HG03108 (cell line): Measurements from ENCODE around the gene LRFN2.

Experiments used
- ATAC-seq: cut with Tn5 transposase; IDR thresholded peaks from one replicate; pipeline ENCODE4 v1.9.1; 2021; ENCODE audit warnings: moderate library complexity; ENCODE audit not compliant: unreplicated experiment

Gene LRFN2

GRCh38 chr6:40408786-40409542, 178.2 kb downstream of the LRFN2 start:
- ATAC-seq, result no peak

- ATAC-seq, result no peak
These were observed 179.9 kb downstream of the LRFN2 start for GRCh38 chr6:40407239-40407638.

- ATAC-seq, result no peak
These were observed 181.0 kb downstream of the LRFN2 start for GRCh38 chr6:40406175-40406574.

- ATAC-seq, result no peak
These were observed 186.4 kb downstream of the LRFN2 start for GRCh38 chr6:40400738-40401137.

GRCh38 chr6:40399888-40400457, 187.2 kb downstream of the LRFN2 start:
- ATAC-seq, result no peak

GRCh38 chr6:40398810-40399477, 188.2 kb downstream of the LRFN2 start:
- ATAC-seq, result no peak

GRCh38 chr6:40398034-40398691, 189.0 kb downstream of the LRFN2 start:
- ATAC-seq, result no peak

GRCh38 chr6:40397287-40398033, 189.7 kb downstream of the LRFN2 start:
- no peak for ATAC-seq

GRCh38 chr6:40395698-40396076, 191.5 kb downstream of the LRFN2 start:
- no peak for ATAC-seq

GRCh38 chr6:40395066-40395697, 192.0 kb downstream of the LRFN2 start:
- no peak for ATAC-seq

- no peak for ATAC-seq
These were observed 192.8 kb downstream of the LRFN2 start for GRCh38 chr6:40394381-40394780.

GRCh38 chr6:40393641-40394040, 193.5 kb downstream of the LRFN2 start:
- no peak for ATAC-seq

GRCh38 chr6:40392589-40392988, 194.6 kb downstream of the LRFN2 start:
- ATAC-seq, result no peak

- no peak for ATAC-seq
These were observed 195.2 kb downstream of the LRFN2 start for GRCh38 chr6:40391851-40392517.

GRCh38 chr6:40391086-40391485, 196.1 kb downstream of the LRFN2 start:
- ATAC-seq, result no peak

GRCh38 chr6:40390144-40390800, 196.9 kb downstream of the LRFN2 start:
- ATAC-seq, result no peak

GRCh38 chr6:40389254-40389653, 197.9 kb downstream of the LRFN2 start:
- no peak for ATAC-seq

- no peak for ATAC-seq
These were observed 199.3 kb downstream of the LRFN2 start for GRCh38 chr6:40387871-40388264.

GRCh38 chr6:40387127-40387870, 199.9 kb downstream of the LRFN2 start:
- ATAC-seq, result no peak
